DMS79 (cell line): ENCODE measurements around the gene CLEC3B.

Experiments used
- DNase-seq: peaks from one replicate; lab custom pipeline; 2025; lab: John Stamatoyannopoulos, UW

Gene CLEC3B

GRCh38 chr3:45003406-45003805 lies 22.7 kb upstream of the CLEC3B start:
- DNase-seq = no peak

GRCh38 chr3:45003859-45004258 lies 22.2 kb upstream of the CLEC3B start:
- no peak for DNase-seq

- no peak for DNase-seq
Measured at GRCh38 chr3:45007091-45007490, 19.0 kb upstream of the CLEC3B start.

- DNase-seq = no peak
Measured at GRCh38 chr3:45008117-45008516, 18.0 kb upstream of the CLEC3B start.

- DNase-seq = no peak
Measured at GRCh38 chr3:45009868-45010267, 16.2 kb upstream of the CLEC3B start.

GRCh38 chr3:45010811-45011333 lies 15.2 kb upstream of the CLEC3B start:
- DNase-seq = no peak

GRCh38 chr3:45011756-45012508 lies 14.2 kb upstream of the CLEC3B start:
- DNase-seq = no peak

- DNase-seq = no peak
Measured at GRCh38 chr3:45012577-45012976, 13.5 kb upstream of the CLEC3B start.

GRCh38 chr3:45016916-45017315 lies 9.2 kb upstream of the CLEC3B start:
- DNase-seq = no peak

GRCh38 chr3:45017821-45018220 lies 8.3 kb upstream of the CLEC3B start:
- DNase-seq = no peak

- no peak for DNase-seq
Measured at GRCh38 chr3:45020534-45020933, 5.6 kb upstream of the CLEC3B start.

- DNase-seq = no peak
Measured at GRCh38 chr3:45021524-45022297, 4.4 kb upstream of the CLEC3B start.

- DNase-seq = no peak
Measured at GRCh38 chr3:45023675-45024074, 2.4 kb upstream of the CLEC3B start.

- DNase-seq = no peak
Measured at GRCh38 chr3:45024542-45025255, 1.4 kb upstream of the CLEC3B start.

- DNase-seq = no peak
Measured at GRCh38 chr3:45026957-45027356, 854 bp downstream of the CLEC3B start.

GRCh38 chr3:45027441-45027840 lies 1.3 kb downstream of the CLEC3B start:
- DNase-seq = no peak

- no peak for DNase-seq
Measured at GRCh38 chr3:45029216-45029615, 3.1 kb downstream of the CLEC3B start.

- DNase-seq = no peak
Measured at GRCh38 chr3:45029661-45030060, 3.6 kb downstream of the CLEC3B start.

- no peak for DNase-seq
Measured at GRCh38 chr3:45031531-45031930, 5.4 kb downstream of the CLEC3B start.

- DNase-seq = no peak
Measured at GRCh38 chr3:45032113-45032512, 6.0 kb downstream of the CLEC3B start.

- no peak for DNase-seq
Measured at GRCh38 chr3:45033791-45034190, 7.7 kb downstream of the CLEC3B start.

GRCh38 chr3:45034612-45035252 lies 8.6 kb downstream of the CLEC3B start:
- DNase-seq = no peak
